ENCODE measurements around the gene OPTC. TPM values are rescaled to one million over a fixed set of nuclear protein-coding genes. Genes with fewer than 3 reads are reported as not detected.

OPTC gene
- total RNA-seq, 2 experiments from 2014 or later: not detected

- ATAC-seq: no peak
- CTCF ChIA-PET: no interaction called here
- Mint-ChIP-seq H3K9me3 (no peaks in the 10 kb centered on the region), H3K27me3 (peaks cover 17% of the 10 kb centered on the region), H3K4me3 (no peak overlapping the region), H3K27ac (no peak overlapping the region), H3K36me3 (ENCODE audit: low read depth) (no peaks in the 10 kb centered on the region), H3K4me1 (ENCODE audit: low read depth) (no peaks in the 10 kb centered on the region)
- intact Hi-C loops (cut with micrococcal nuclease): no loop called here
- no peak for TF ChIP-seq CTCF (IDR thresholded peaks at IDR 0.05)
- DNase-seq: no peak
- POLR2A ChIA-PET: no interaction called here
Observed at GRCh38 chr1:203454986-203455471, 38.9 kb upstream of the OPTC start.

GRCh38 chr1:203455706-203456105 lies 38.2 kb upstream of the OPTC start:
- Mint-ChIP-seq H3K36me3 (ENCODE audit: low read depth) (no peaks in the 10 kb centered on the region), H3K27me3 (peaks cover 17% of the 10 kb centered on the region), H3K9me3 (no peaks in the 10 kb centered on the region), H3K4me1 (ENCODE audit: low read depth) (no peaks in the 10 kb centered on the region), H3K27ac (no peak overlapping the region), H3K4me3 (no peak overlapping the region)
- intact Hi-C loops (cut with micrococcal nuclease): no loop called here
- TF ChIP-seq CTCF (IDR thresholded peaks at IDR 0.05): no peak
- ChIA-PET CTCF (interaction anchor here (1.0 kb wide), 2 partner anchors 10 to 32 kb away, joined by 3 to 4 read pairs; no protein-coding TSS in a partner anchor), POLR2A (no interaction called here)
- ATAC-seq: no peak
- DNase-seq: no peak

GRCh38 chr1:203456577-203456976 lies 37.4 kb upstream of the OPTC start:
- CTCF ChIA-PET: interaction anchor here (1.0 to 1.9 kb wide), 2 partner anchors 31 to 189 kb away, joined by 4 read pairs; no protein-coding TSS in a partner anchor
- ATAC-seq (no peak), DNase-seq (no peak)
- TF ChIP-seq CTCF (IDR thresholded peaks at IDR 0.05): no peak
- no peaks in the 10 kb centered on the region for H3K4me1 Mint-ChIP-seq (ENCODE audit: low read depth)
- POLR2A ChIA-PET: no interaction called here
- no peak overlapping the region for H3K4me3 Mint-ChIP-seq
- H3K27me3 Mint-ChIP-seq: peaks cover 17% of the 10 kb centered on the region
- intact Hi-C loops (cut with micrococcal nuclease): no loop called here
- no peaks in the 10 kb centered on the region for H3K36me3 Mint-ChIP-seq (ENCODE audit: low read depth)
- no peak overlapping the region for H3K27ac Mint-ChIP-seq
- H3K9me3 Mint-ChIP-seq: no peaks in the 10 kb centered on the region

GRCh38 chr1:203458078-203458477 lies 35.9 kb upstream of the OPTC start:
- DNase-seq (no peak), ATAC-seq (no peak)
- TF ChIP-seq CTCF (IDR thresholded peaks at IDR 0.05): no peak
- ChIA-PET CTCF (interaction anchor here (1.3 to 1.9 kb wide), 2 partner anchors 22 to 191 kb away, joined by 3 to 4 read pairs; no protein-coding TSS in a partner anchor), POLR2A (no interaction called here)
- no peaks in the 10 kb centered on the region for H3K9me3 Mint-ChIP-seq
- peaks cover 22% of the 10 kb centered on the region for H3K27me3 Mint-ChIP-seq
- no peaks in the 10 kb centered on the region for H3K36me3 Mint-ChIP-seq (ENCODE audit: low read depth)
- intact Hi-C loops (cut with micrococcal nuclease): no loop called here
- H3K4me3 Mint-ChIP-seq: no peak overlapping the region
- peaks cover 4% of the 10 kb centered on the region for H3K4me1 Mint-ChIP-seq (ENCODE audit: low read depth)
- no peak overlapping the region for H3K27ac Mint-ChIP-seq

GRCh38 chr1:203459671-203460201 lies 34.2 kb upstream of the OPTC start:
- H3K27ac Mint-ChIP-seq: no peak overlapping the region
- H3K9me3 Mint-ChIP-seq: no peaks in the 10 kb centered on the region
- peaks cover 27% of the 10 kb centered on the region for H3K27me3 Mint-ChIP-seq
- H3K4me3 Mint-ChIP-seq: no peak overlapping the region
- ATAC-seq (no peak), DNase-seq (no peak)
- CTCF ChIA-PET: interaction anchor here (1.5 kb wide), 1 partner anchor 119 kb away, joined by 3 read pairs; no protein-coding TSS in a partner anchor
- no peak for TF ChIP-seq CTCF (IDR thresholded peaks at IDR 0.05)
- POLR2A ChIA-PET: no interaction called here
- H3K4me1 Mint-ChIP-seq (ENCODE audit: low read depth): peaks cover 4% of the 10 kb centered on the region
- H3K36me3 Mint-ChIP-seq (ENCODE audit: low read depth): no peaks in the 10 kb centered on the region
- intact Hi-C loops (cut with micrococcal nuclease): no loop called here
